Upper lobe of left lung (tissue), 4 donors: Measurements from ENCODE around the gene PEX13.

Source experiments
- POLR2A ChIP-seq, 4 donors: fragments of 450-650 bp; IDR thresholded peaks; one replicate each; pipeline ENCODE4 v1.5.1; 2016 to 2017; ENCODE audit warnings: antibody characterized with exemption in 4 of 4, mild to moderate bottlenecking in 2 of 4
- TF ChIP-seq, protein P1 (sequence below), 6 experiments: fragments of 450-650 bp in 4 of 6; fragments of 200-600 bp in 2 of 6; sonication (generic) in 2 of 6; IDR thresholded peaks; one replicate each; pipeline ENCODE4 v1.5.1; 2016 to 2019; ENCODE audit warnings: antibody characterized with exemption in 6 of 6

DNA sequence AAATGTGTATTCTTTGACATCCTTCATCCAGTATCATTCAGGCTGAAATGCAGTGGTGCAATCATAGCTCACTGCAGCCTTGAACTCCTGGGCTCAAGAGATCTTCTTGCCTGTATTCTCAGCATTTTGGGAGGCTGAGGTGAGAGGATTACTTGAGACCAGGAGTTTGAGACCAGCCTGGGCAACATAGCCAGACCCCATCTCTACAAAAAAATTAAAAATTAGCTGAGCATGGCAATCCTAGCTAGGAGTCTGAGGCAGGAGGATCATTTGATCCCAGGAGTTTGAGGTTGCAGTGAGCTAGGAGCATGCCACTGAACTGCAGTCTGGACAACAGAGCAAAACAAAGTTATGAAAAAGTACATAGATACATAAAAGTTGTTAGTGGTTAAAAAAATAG is 72.3 kb downstream of the PEX13 start:
- TF ChIP-seq, protein P1, sequence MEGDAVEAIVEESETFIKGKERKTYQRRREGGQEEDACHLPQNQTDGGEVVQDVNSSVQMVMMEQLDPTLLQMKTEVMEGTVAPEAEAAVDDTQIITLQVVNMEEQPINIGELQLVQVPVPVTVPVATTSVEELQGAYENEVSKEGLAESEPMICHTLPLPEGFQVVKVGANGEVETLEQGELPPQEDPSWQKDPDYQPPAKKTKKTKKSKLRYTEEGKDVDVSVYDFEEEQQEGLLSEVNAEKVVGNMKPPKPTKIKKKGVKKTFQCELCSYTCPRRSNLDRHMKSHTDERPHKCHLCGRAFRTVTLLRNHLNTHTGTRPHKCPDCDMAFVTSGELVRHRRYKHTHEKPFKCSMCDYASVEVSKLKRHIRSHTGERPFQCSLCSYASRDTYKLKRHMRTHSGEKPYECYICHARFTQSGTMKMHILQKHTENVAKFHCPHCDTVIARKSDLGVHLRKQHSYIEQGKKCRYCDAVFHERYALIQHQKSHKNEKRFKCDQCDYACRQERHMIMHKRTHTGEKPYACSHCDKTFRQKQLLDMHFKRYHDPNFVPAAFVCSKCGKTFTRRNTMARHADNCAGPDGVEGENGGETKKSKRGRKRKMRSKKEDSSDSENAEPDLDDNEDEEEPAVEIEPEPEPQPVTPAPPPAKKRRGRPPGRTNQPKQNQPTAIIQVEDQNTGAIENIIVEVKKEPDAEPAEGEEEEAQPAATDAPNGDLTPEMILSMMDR (IDR thresholded peaks at IDR 0.05) = no peak
- TF ChIP-seq POLR2A (IDR thresholded peaks at IDR 0.05) = no peak
